Fibroblast of villous mesenchyme (primary cell): Measurements from ENCODE around the gene CNKSR2. TPM values are rescaled to one million over a fixed set of nuclear protein-coding genes. Genes with fewer than 3 reads are reported as not detected.
A peak's percentile ranks its signal among the peaks of the same experiment; 100 is the strongest.

Source experiments
- DNase-seq: peaks from one replicate; pipeline ENCODE4 v3.0.0-alpha.2; 2010; ENCODE audit warnings: low read depth
- H3K4me3 ChIP-seq: 2 replicates; pipeline ENCODE4 v1.5.1; 2011; ENCODE audit warnings: low read depth, mild to moderate bottlenecking, low read length
- CTCF ChIP-seq: IDR thresholded peaks from 2 replicates; pipeline ENCODE4 v1.5.1; 2012; ENCODE audit warnings: low read depth, mild to moderate bottlenecking, low read length; ENCODE audit not compliant: insufficient read depth
- total RNA-seq: library from RNA; depleted of rRNA; stranded (reverse); fragments of >200 nt; gene quantifications from 2 replicates; pipeline ENCODE4 v1.2.3, GENCODE V29; 2012

The CNKSR2 gene
- total RNA-seq, 1 donor: 4.7 TPM

- peak overlapping the region; percentile 47 for H3K4me3 ChIP-seq
- TF ChIP-seq CTCF: no peak
- no peak for DNase-seq
Measured at GRCh38 chrX:21374994-21375707, 933 bp downstream of the CNKSR2 start.

GRCh38 chrX:21375708-21376009 lies 1.4 kb downstream of the CNKSR2 start:
- no peak for DNase-seq
- H3K4me3 ChIP-seq: no peak overlapping the region
- TF ChIP-seq CTCF: no peak

GRCh38 chrX:21376636-21377035 lies 2.4 kb downstream of the CNKSR2 start:
- no peak for TF ChIP-seq CTCF
- H3K4me3 ChIP-seq: no peak overlapping the region

GRCh38 chrX:21379991-21380390 lies 5.8 kb downstream of the CNKSR2 start:
- TF ChIP-seq CTCF: no peak
- no peak for DNase-seq
- no peak overlapping the region for H3K4me3 ChIP-seq

More at GRCh38 chrX:21376636-21377035, 2.4 kb downstream of the CNKSR2 start:
- no peak for DNase-seq

GRCh38 chrX:21382715-21383114 lies 8.5 kb downstream of the CNKSR2 start:
- DNase-seq: no peak
- H3K4me3 ChIP-seq: no peak overlapping the region
- TF ChIP-seq CTCF: peak; percentile 18

- DNase-seq: peak; percentile 16
- no peak for TF ChIP-seq CTCF
- no peak overlapping the region for H3K4me3 ChIP-seq
Measured at GRCh38 chrX:21383546-21383945, 9.3 kb downstream of the CNKSR2 start.

- TF ChIP-seq CTCF: no peak
- no peak for DNase-seq
- no peak overlapping the region for H3K4me3 ChIP-seq
Measured at GRCh38 chrX:21384178-21384577, 10.0 kb downstream of the CNKSR2 start.
